Measurements from ENCODE around the gene VEZT.

Gene VEZT

GRCh38 chr12:95282266-95282665 lies 64.7 kb downstream of the VEZT start:
- no peak for ATAC-seq

GRCh38 chr12:95283371-95283770 lies 65.8 kb downstream of the VEZT start:
- no peak for ATAC-seq
- TF ChIP-seq CSDC2 (CRISPR knock-in tag; IDR thresholded peaks at IDR 0.05) (no peak), GLIS3 (CRISPR knock-in tag; IDR thresholded peaks at IDR 0.05) (no peak), ZNF565 (CRISPR knock-in tag; conservative IDR thresholded peaks at IDR 0.05; ENCODE audit: low read depth) (no peak), ZFP30 (CRISPR knock-in tag; IDR thresholded peaks at IDR 0.05) (no peak), ESRRG (CRISPR knock-in tag; IDR thresholded peaks at IDR 0.05) (no peak), PATZ1 (CRISPR knock-in tag; IDR thresholded peaks at IDR 0.05; ENCODE audit: borderline replicate concordance) (no peak), ZC3H10 (CRISPR knock-in tag; IDR thresholded peaks at IDR 0.05) (no peak), OSR1 (CRISPR knock-in tag; IDR thresholded peaks at IDR 0.05) (no peak), PPARA (CRISPR knock-in tag; IDR thresholded peaks at IDR 0.05; ENCODE audit: borderline replicate concordance) (no peak), POU6F1 (CRISPR knock-in tag; IDR thresholded peaks at IDR 0.05; ENCODE audit: borderline replicate concordance, low read depth) (no peak), CSRNP3 (CRISPR knock-in tag; IDR thresholded peaks at IDR 0.05) (no peak), RARB (CRISPR knock-in tag; IDR thresholded peaks at IDR 0.05) (no peak), ZNF70 (CRISPR knock-in tag; IDR thresholded peaks at IDR 0.05) (no peak), ZNF8 (CRISPR knock-in tag; IDR thresholded peaks at IDR 0.05) (no peak), BACH2 (CRISPR knock-in tag; IDR thresholded peaks at IDR 0.05; ENCODE audit: borderline replicate concordance) (no peak), TSHZ2 (CRISPR knock-in tag; IDR thresholded peaks at IDR 0.05) (no peak), ARNTL (CRISPR knock-in tag; IDR thresholded peaks at IDR 0.05; ENCODE audit: borderline replicate concordance, low read depth) (no peak)

More at GRCh38 chr12:95282266-95282665, 64.7 kb downstream of the VEZT start:
- no peak for TF ChIP-seq TSHZ2 (CRISPR knock-in tag; IDR thresholded peaks at IDR 0.05)
- TF ChIP-seq ISL1 (CRISPR knock-in tag; IDR thresholded peaks at IDR 0.05): no peak
- TF ChIP-seq ZFP3 (CRISPR knock-in tag; IDR thresholded peaks at IDR 0.05): no peak
- no peak for TF ChIP-seq RARB (CRISPR knock-in tag; IDR thresholded peaks at IDR 0.05)
- TF ChIP-seq CSRNP3 (CRISPR knock-in tag; IDR thresholded peaks at IDR 0.05): no peak
- TF ChIP-seq POU6F1 (CRISPR knock-in tag; IDR thresholded peaks at IDR 0.05; ENCODE audit: borderline replicate concordance, low read depth): no peak

Data from SK-N-SH treated with all-trans-retinoic acid at 6 μM for 48 hours (cell line).